Measurements from ENCODE around the gene EFCAB9. TPM values are rescaled to one million over a fixed set of nuclear protein-coding genes. Genes with fewer than 3 reads are reported as not detected.

Gene EFCAB9
- total RNA-seq, 1 experiment from 2014 or later = not detected

- intact Hi-C loops (cut with micrococcal nuclease) = no loop called here
- DNase-seq (ENCODE audit: low read depth, low spot score) = no peak
These were observed 15.5 kb upstream of the EFCAB9 start for GRCh38 chr5:172178301-172178987.

More at GRCh38 chr5:172178301-172178987, 15.5 kb upstream of the EFCAB9 start:
- no peak overlapping the region for H3K27ac ChIP-seq (ENCODE audit: low read depth, low read length)
- H3K4me3 ChIP-seq (replicated peaks in 1 of 2; ENCODE audit: low read depth in 1 of 2, low read length in 2 of 2) = no peak overlapping the region
- TF ChIP-seq ZNF274 (IDR thresholded peaks at IDR 0.05; ENCODE audit: low read depth, low read length) (no peak), CEBPB (IDR thresholded peaks at IDR 0.05; ENCODE audit: low read depth) (no peak), ATF3 (IDR thresholded peaks at IDR 0.05) (no peak), ZFX (IDR thresholded peaks at IDR 0.05) (no peak), SIN3A (IDR thresholded peaks at IDR 0.05; ENCODE audit: low read depth) (no peak), SRF (IDR thresholded peaks at IDR 0.05; ENCODE audit: low read depth) (no peak), REST (IDR thresholded peaks at IDR 0.05; ENCODE audit: low read depth) (no peak), RAD21 (IDR thresholded peaks at IDR 0.05; ENCODE audit: low read depth) (no peak), SP1 (IDR thresholded peaks at IDR 0.05; ENCODE audit: low read depth) (no peak), CBX3 (IDR thresholded peaks at IDR 0.05; ENCODE audit: low read depth) (no peak), MAX (IDR thresholded peaks at IDR 0.05) (no peak), YY1 (IDR thresholded peaks at IDR 0.05; ENCODE audit: extremely low read depth, insufficient replicate concordance, low read depth, low read length) (no peak), CTCF (IDR thresholded peaks at IDR 0.05 in 2 of 3, conservative IDR thresholded peaks at IDR 0.05 in 1 of 3; ENCODE audit: borderline replicate concordance in 1 of 3, insufficient read depth in 1 of 3, low read depth in 2 of 3, low read length in 2 of 3) (no peak)
- BruUV-seq (replicated peaks) = no TSS peak
- ChIA-PET RAD21 (ENCODE audit: low non-redundant PET in 1 of 2, low total read pairs in 2 of 2, uncharacterized antibody in 2 of 2, unreplicated experiment in 2 of 2) (no interaction called here), POLR2A (interaction anchor here (1.1 kb wide), 1 partner anchor 10 kb away, joined by 3 read pairs; the partner anchor contains the start of gene STK10), CTCF (interaction anchor here (1.2 kb wide), 1 partner anchor 10 kb away, joined by 3 read pairs; the partner anchor contains the start of gene STK10)
- no peak overlapping the region for H3K9ac ChIP-seq (ENCODE audit: low read length)
- H2AFZ ChIP-seq (ENCODE audit: low read depth, low read length, poor library complexity, severe bottlenecking) = no peak overlapping the region
- H3K4me1 ChIP-seq (ENCODE audit: control insufficient read depth in 1 of 2, insufficient read depth in 2 of 2, low read length in 2 of 2) = peaks cover 20 to 27% of the 10 kb centered on the region in 2 experiments
- H3K9me2 ChIP-seq (ENCODE audit: insufficient read depth) = no peaks in the 10 kb centered on the region
- ATAC-seq = no peak
- peaks cover 15% of the 10 kb centered on the region; the same call in 1 of the 2 replicates for H3K79me2 ChIP-seq (ENCODE audit: insufficient read depth, low read length)
- H3K36me3 ChIP-seq (ENCODE audit: control insufficient read depth in 1 of 2, insufficient read depth in 2 of 2, low read length in 2 of 2) = 0 out of 4 replicates have a peak, but pooled peaks cover 0 to 6% of the 10 kb centered on the region in 2 experiments
- no peaks in the 10 kb centered on the region for H4K20me1 ChIP-seq (ENCODE audit: insufficient read depth)
- H3K4me2 ChIP-seq (ENCODE audit: low read length) = no peak overlapping the region
- H3K9me3 ChIP-seq (ENCODE audit: control insufficient read depth in 1 of 2, insufficient read depth in 1 of 2, low read depth in 1 of 2, low read length in 2 of 2) = no peaks in the 10 kb centered on the region
- H3K27me3 ChIP-seq (ENCODE audit: insufficient read depth, low read length) = no peaks in the 10 kb centered on the region
